ENCODE data around the gene ARL15.

- no peak for TF ChIP-seq CTCF (IDR thresholded peaks at IDR 0.05)
- TF ChIP-seq EP300 (IDR thresholded peaks at IDR 0.05), result no peak
- TF ChIP-seq POLR2A (IDR thresholded peaks at IDR 0.05), result no peak
- no peak for TF ChIP-seq POLR2AphosphoS5 (IDR thresholded peaks at IDR 0.05)
These were observed 432.4 kb downstream of the ARL15 start for GRCh38 chr5:53878015-53878414.

Data from upper lobe of left lung (tissue), 4 donors.